ENCODE results near the gene MAPK10. TPM values are rescaled to one million over a fixed set of nuclear protein-coding genes. Genes with fewer than 3 reads are reported as not detected.
A peak's percentile ranks its signal among the peaks of the same experiment; 100 is the strongest.

MAPK10 gene
- total and polyA plus RNA-seq, 2 experiments from 2014 or later: 3.6 to 8.1 TPM

GRCh38 chr4:85952972-85953650 lies 406.7 kb downstream of the MAPK10 start (continued):
- TF ChIP-seq STAT1 (IDR thresholded peaks at IDR 0.05; ENCODE audit: unreplicated experiment) (no peak), REST (IDR thresholded peaks at IDR 0.05; ENCODE audit: unreplicated experiment) (no peak), ETS1 (IDR thresholded peaks at IDR 0.05) (no peak), EZH2phosphoT487 (IDR thresholded peaks at IDR 0.05; ENCODE audit: unreplicated experiment) (no peak), CREB1 (CRISPR knock-in tag; IDR thresholded peaks at IDR 0.05; ENCODE audit: low read depth) (no peak), ZNF114 (CRISPR knock-in tag; IDR thresholded peaks at IDR 0.05) (no peak), POLR2AphosphoS5 (IDR thresholded peaks at IDR 0.05; ENCODE audit: low read depth) (no peak)

- Histone ChIP-seq H3K36me3 (ENCODE audit: insufficient read depth) (no peaks in the 10 kb centered on the region), H3K9me2 (ENCODE audit: insufficient read depth) (peaks cover 6% of the 10 kb centered on the region; the same call in 1 of the 2 replicates), H3F3A (replicated peaks; ENCODE audit: low read depth) (no peaks in the 10 kb centered on the region), H3K4me2 (no peak overlapping the region), H3K4me3 (no peak overlapping the region), H4K20me1 (replicated peaks; ENCODE audit: insufficient read depth) (no peaks in the 10 kb centered on the region), H2AFZ (0 out of 2 replicates have a peak overlapping the region, but pooled peaks have one; percentile 58), H3K27me3 (ENCODE audit: insufficient read depth) (no peaks in the 10 kb centered on the region), H3K79me2 (replicated peaks; ENCODE audit: insufficient read depth) (no peaks in the 10 kb centered on the region), H3K27ac (ENCODE audit: low read depth) (no peak overlapping the region), H3K4me1 (ENCODE audit: insufficient read depth) (peaks cover 31% of the 10 kb centered on the region)
- Mint-ChIP-seq H3K4me3 (no peak overlapping the region), H3K36me3 (ENCODE audit: low read depth) (no peaks in the 10 kb centered on the region), H3K27me3 (ENCODE audit: insufficient read depth, low read depth, poor library complexity) (peaks cover 2% of the 10 kb centered on the region), H3K4me1 (peaks cover 16% of the 10 kb centered on the region), H3K27ac (no peak overlapping the region), H3K9me3 (no peaks in the 10 kb centered on the region)
- TF ChIP-seq ETS1 (IDR thresholded peaks at IDR 0.05) (no peak), NANOG (IDR thresholded peaks at IDR 0.05; ENCODE audit: borderline replicate concordance) (no peak)
- ATAC-seq: no peak
- no peak for DNase-seq (ENCODE audit: low spot score)
Measured at GRCh38 chr4:85952528-85952927, 407.3 kb downstream of the MAPK10 start.

Measured in GM23338 (cell line).